Epithelial cell of prostate (primary cell): ENCODE data around the gene ATF2.
"Not testable (repeated sequence)": the region's sequence is repeated elsewhere in the genome, so short reads cannot be mapped to it uniquely, and the experiment has no call there.

Experiments used
- DNase-seq: peaks from one replicate; pipeline ENCODE4 v3.0.0-alpha.2; 2011; ENCODE audit warnings: low read depth, low spot score
- H3K27ac ChIP-seq: fragments of 450-650 bp; 2 replicates; pipeline ENCODE4 v1.5.1; 2017; ENCODE audit warnings: mild to moderate bottlenecking

Gene ATF2

GRCh38 chr2:175166216-175166824 is 1.7 kb downstream of the ATF2 start:
- H3K27ac ChIP-seq, result no peak overlapping the region
- DNase-seq, result no peak

- H3K27ac ChIP-seq, result no peak overlapping the region
- DNase-seq, result no peak
These were observed 3.8 kb downstream of the ATF2 start for GRCh38 chr2:175164235-175164634.

DNA sequence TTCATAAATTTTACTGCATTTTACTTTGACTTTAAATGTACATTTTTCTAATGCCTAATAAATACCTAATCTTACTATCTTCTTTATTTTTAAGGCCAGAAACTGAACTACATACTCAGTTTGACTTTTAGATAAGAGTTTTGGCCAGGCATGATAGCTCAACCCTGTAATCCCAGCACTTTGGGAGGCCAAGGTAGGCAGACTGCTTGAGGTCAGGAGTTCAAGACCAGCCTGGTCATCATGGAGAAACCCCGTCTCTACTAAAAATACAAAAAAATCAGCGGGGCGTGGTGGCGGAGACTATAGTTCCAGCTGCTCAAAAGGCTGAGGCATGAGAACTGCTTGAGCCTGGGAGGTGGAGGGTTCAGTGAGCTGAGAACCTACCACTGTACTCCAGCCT is 9.1 kb downstream of the ATF2 start:
- no peak for DNase-seq
- no peak overlapping the region for H3K27ac ChIP-seq

GRCh38 chr2:175156534-175156933 is 11.5 kb downstream of the ATF2 start:
- DNase-seq, result no peak
- no peak overlapping the region for H3K27ac ChIP-seq

GRCh38 chr2:175154661-175155082 is 13.3 kb downstream of the ATF2 start:
- DNase-seq, result peak; percentile 18
- peak overlapping the region; percentile 24 for H3K27ac ChIP-seq

DNA sequence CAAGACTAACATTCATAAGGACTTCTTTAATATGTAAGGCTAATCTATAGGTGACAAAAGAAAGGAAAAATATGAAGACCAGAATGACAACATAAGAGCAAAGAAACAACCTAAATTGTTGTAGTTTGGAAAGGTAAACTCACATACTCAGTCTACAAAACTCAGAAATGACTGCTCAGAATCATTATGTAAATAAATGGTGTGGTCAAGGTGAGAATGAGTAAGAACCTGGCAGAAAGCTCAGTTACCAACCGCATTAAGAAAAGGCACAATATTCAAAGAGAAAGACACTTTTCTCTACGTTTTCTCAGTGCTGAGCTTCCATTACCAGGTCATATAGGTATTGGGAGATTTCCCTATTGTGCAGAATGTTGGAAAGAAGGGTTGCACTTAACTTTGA is 15.8 kb downstream of the ATF2 start:
- DNase-seq, result no peak
- H3K27ac ChIP-seq, result no peak overlapping the region

DNA sequence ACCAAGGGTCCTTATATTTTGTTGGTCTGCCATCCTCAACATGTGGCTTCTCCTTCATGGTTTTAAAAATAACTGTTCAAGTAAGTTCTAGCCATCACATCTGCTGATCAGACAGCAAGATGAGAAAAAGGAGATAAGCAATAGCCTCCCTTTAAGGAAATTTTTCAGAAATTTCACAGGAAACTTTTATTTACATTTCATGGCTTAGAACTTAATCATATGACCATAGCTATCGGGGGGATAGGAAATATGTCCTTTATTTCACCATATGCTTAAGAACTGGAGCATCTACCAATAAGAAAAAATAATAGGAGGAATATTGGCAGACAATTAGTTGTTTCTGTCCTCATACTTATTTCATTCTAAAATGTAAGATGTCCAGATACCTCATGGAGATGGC is 16.2 kb downstream of the ATF2 start:
- no peak overlapping the region for H3K27ac ChIP-seq
- no peak for DNase-seq

- no peak for DNase-seq
- H3K27ac ChIP-seq, result no peak overlapping the region
These were observed 20.8 kb downstream of the ATF2 start for GRCh38 chr2:175147186-175147585.

GRCh38 chr2:175143678-175144077 is 24.3 kb downstream of the ATF2 start:
- H3K27ac ChIP-seq, result no peak overlapping the region
- no peak for DNase-seq

GRCh38 chr2:175143191-175143590 is 24.8 kb downstream of the ATF2 start:
- no peak for DNase-seq
- no peak overlapping the region for H3K27ac ChIP-seq

GRCh38 chr2:175140332-175140731 is 27.7 kb downstream of the ATF2 start:
- DNase-seq, result no peak
- no peak overlapping the region for H3K27ac ChIP-seq

GRCh38 chr2:175137793-175138192 is 30.2 kb downstream of the ATF2 start:
- no peak for DNase-seq
- no peak overlapping the region for H3K27ac ChIP-seq

DNA sequence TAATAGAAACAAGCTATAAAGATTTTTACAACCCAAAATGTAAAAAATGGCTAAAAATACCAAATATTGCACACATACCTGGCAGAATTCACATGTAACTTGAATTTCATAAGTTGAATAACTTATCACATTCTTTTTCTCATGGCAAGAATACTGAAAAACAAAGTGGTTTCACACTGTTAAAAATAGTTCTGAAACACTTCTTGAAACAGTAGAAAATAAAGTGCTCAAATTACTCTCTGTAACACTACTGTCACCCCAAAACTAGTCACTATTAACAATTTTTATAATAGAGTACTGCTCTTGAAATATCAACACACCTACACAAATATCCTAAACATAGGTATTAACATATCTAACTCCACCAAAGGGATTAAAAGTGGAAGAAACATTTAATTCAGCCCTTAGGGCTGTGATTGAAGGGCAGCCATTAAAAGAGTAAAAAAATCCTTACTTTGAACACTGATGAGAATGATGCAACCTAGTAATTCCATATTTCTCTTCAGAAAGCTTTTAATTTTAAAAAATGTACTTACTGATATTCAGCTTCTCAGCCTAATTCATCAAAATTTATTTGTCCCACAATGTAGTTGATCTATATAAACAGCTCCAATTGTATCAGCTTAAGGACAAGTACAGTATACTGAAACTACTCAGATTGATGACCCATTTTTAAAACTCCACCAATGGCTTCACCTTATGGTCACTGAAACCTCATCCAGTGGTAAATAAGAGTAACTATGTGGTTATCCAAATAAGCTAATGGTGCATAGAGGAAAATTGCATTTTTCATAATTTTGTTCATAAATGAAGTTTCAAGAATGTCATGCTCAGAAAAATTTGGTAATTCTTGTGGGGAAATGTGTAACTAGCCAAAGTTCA is 31.4 kb downstream of the ATF2 start:
- no peak overlapping the region for H3K27ac ChIP-seq

DNA sequence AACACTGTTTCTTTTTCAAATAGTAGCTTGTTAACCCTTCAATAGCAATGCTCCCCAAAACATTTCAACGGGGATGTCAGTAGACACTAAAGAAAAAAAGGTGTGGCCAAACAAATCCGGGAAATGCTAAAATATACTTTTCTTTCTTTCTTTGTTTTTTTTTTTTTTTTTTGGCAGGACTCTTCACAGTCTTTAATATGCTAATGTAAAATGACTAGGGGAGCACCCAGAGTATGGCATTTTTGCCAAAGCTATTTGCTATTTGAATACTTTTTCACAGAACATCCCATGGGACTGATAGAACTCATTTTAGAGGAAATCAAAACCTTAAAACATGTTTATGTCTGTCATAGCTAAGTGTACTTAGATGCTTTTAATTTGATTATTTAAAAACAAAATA is 32.1 kb downstream of the ATF2 start:
- DNase-seq, result no peak
- no peak overlapping the region for H3K27ac ChIP-seq

More for the DNA sequence above, 31.4 kb downstream of the ATF2 start:
- no peak for DNase-seq

DNA sequence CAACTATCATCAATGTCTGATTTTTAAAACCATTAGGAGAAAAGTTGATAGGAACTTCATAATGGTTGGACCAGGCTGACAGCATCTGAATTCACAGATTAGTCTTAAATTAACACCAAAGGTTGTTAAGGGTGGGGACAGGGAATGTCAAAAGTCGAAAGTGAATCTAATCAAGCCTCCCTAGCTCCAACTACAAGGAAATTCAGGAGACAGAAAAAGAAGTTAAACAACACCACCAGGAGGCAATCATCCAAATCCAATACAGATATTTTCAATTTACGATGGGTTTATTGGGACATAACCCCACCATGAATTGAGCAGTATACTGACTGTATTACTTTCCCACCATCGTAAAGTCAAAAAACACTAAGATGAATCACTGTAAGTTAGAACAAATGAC is 32.8 kb downstream of the ATF2 start:
- H3K27ac ChIP-seq, result no peak overlapping the region
- DNase-seq, result no peak

GRCh38 chr2:175131252-175131651 is 36.8 kb downstream of the ATF2 start:
- no peak for DNase-seq

GRCh38 chr2:175126661-175127060 is 41.3 kb downstream of the ATF2 start:
- peak; percentile 24 for DNase-seq
- H3K27ac ChIP-seq, result peak overlapping the region; percentile 60

More at GRCh38 chr2:175131252-175131651, 36.8 kb downstream of the ATF2 start:
- no peak overlapping the region for H3K27ac ChIP-seq

DNA sequence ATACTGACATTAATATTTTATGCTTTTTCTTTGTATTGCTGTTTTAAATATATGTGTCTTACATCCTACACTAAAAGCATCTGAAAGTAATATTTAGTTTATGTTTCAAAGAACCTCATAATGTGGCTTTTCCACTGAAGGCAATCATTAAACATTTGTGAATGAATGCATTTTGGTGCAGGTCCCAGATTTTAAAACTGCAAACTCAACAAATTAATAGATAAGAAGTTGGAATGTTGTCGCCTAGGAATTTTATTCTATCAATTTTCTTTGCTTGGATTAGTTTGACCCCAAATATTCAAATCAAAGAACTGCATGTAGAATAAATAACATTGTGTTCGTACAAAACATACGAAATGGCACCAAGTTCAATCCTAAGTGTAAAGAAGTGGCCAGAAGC is 44.7 kb downstream of the ATF2 start:
- no peak for DNase-seq
- H3K27ac ChIP-seq, result no peak overlapping the region

- DNase-seq, result no peak
- H3K27ac ChIP-seq, result peak overlapping the region; percentile 19
These were observed 56.8 kb downstream of the ATF2 start for GRCh38 chr2:175111200-175111657.

DNA sequence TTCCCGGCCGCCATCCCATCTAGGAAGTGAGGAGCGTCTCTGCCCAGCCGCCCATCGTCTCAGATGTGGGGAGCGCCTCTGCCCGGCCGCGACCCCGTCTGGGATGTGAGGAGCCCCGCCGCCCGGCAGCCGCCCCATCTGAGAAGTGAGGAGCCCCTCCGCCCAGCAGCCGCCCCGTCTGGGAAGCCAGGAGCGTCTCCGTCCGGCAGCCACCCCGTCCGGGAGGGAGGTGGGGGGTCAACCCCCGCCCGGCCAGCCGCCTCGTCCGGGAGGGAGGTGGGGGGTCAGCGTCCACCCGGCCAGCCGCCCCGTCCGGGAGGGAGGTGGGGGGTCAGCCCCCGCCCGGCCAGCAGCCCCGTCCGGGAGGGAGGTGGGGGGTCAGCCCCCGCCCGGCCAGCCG is 59.9 kb downstream of the ATF2 start:
- H3K27ac ChIP-seq, DNase-seq: not testable (repeated sequence)

- H3K27ac ChIP-seq, result no peak overlapping the region
- DNase-seq, result no peak
These were observed 60.9 kb downstream of the ATF2 start for GRCh38 chr2:175107146-175107545.

- no peak overlapping the region for H3K27ac ChIP-seq
- DNase-seq, result no peak
These were observed 64.8 kb downstream of the ATF2 start for GRCh38 chr2:175103191-175103590.
